H9 (cell line): ENCODE data around the gene S100A16. TPM values are rescaled to one million over a fixed set of nuclear protein-coding genes. Genes with fewer than 3 reads are reported as not detected.

ENCODE experiments used
- DNase-seq: peaks from one replicate; pipeline ENCODE4 v3.0.0-alpha.2; 2017
- H2AFZ ChIP-seq: one replicate; pipeline ENCODE4 v1.6.1; 2013; ENCODE audit warnings: mild to moderate bottlenecking, low read length, control low read depth, moderate library complexity
- H2AK5ac ChIP-seq: 2 replicates; pipeline ENCODE4 v1.6.1; 2013; ENCODE audit warnings: low read length, control low read depth, mixed read lengths; ENCODE audit not compliant: insufficient read length
- H2BK120ac ChIP-seq: one replicate; pipeline ENCODE4 v1.6.1; 2013; ENCODE audit warnings: low read depth, mild to moderate bottlenecking, low read length, control low read depth, inconsistent platforms; ENCODE audit not compliant: poor library complexity, severe bottlenecking
- H2BK12ac ChIP-seq: 2 replicates; pipeline ENCODE4 v1.6.1; 2013; ENCODE audit warnings: low read length, control low read depth, mixed read lengths, low read depth; ENCODE audit not compliant: insufficient read length
- H2BK15ac ChIP-seq: 2 replicates; pipeline ENCODE4 v1.6.1; 2013; ENCODE audit warnings: low read depth, low read length, control low read depth
- H2BK20ac ChIP-seq: one replicate; pipeline ENCODE4 v1.6.1; 2013; ENCODE audit warnings: low read depth, mild to moderate bottlenecking, low read length, control low read depth, inconsistent platforms; ENCODE audit not compliant: poor library complexity, severe bottlenecking
- H2BK5ac ChIP-seq: 2 replicates; pipeline ENCODE4 v1.6.1; 2013; ENCODE audit warnings: low read length, control low read depth, mixed read lengths; ENCODE audit not compliant: insufficient read length
- H3K14ac ChIP-seq: 2 replicates; pipeline ENCODE4 v1.6.1; 2013; ENCODE audit warnings: low read length, control low read depth; ENCODE audit not compliant: insufficient read depth
- H3K18ac ChIP-seq: 2 replicates; pipeline ENCODE4 v1.6.1; 2013; ENCODE audit warnings: low read depth, mild to moderate bottlenecking, mixed read lengths, low read length, control low read depth; ENCODE audit not compliant: insufficient read length
- H3K23ac ChIP-seq: 2 replicates; pipeline ENCODE4 v1.6.1; 2013; ENCODE audit warnings: low read length, control low read depth, mixed read lengths, low read depth; ENCODE audit not compliant: insufficient read length
- H3K23me2 ChIP-seq: 2 replicates; pipeline ENCODE4 v1.6.1; 2013; ENCODE audit warnings: low read depth, mild to moderate bottlenecking, mixed read lengths, low read length, control low read depth; ENCODE audit not compliant: insufficient read length, poor library complexity, severe bottlenecking
- H3K27ac ChIP-seq: 2 replicates; pipeline ENCODE4 v1.5.1; 2013; ENCODE audit warnings: low read length, control low read depth, mixed read lengths, low read depth; ENCODE audit not compliant: insufficient read length
- H3K27me3 ChIP-seq: 2 replicates; pipeline ENCODE4 v1.6.1; 2013; ENCODE audit warnings: low read length, control low read depth, inconsistent platforms; ENCODE audit not compliant: insufficient read depth
- H3K4ac ChIP-seq: 2 replicates; pipeline ENCODE4 v1.6.1; 2013; ENCODE audit warnings: low read depth, mild to moderate bottlenecking, control low read depth, inconsistent platforms, low read length, moderate library complexity
- H3K4me1 ChIP-seq: 2 replicates; pipeline ENCODE4 v1.6.1; 2013; ENCODE audit warnings: low read length, control low read depth, inconsistent platforms; ENCODE audit not compliant: insufficient read depth
- H3K4me2 ChIP-seq: 2 replicates; pipeline ENCODE4 v1.6.1; 2013; ENCODE audit warnings: low read length, control low read depth, mixed read lengths; ENCODE audit not compliant: insufficient read length, insufficient read depth
- H3K56ac ChIP-seq: 2 replicates; pipeline ENCODE4 v1.6.1; 2013; ENCODE audit warnings: low read depth, mild to moderate bottlenecking, mixed read lengths, low read length, control low read depth; ENCODE audit not compliant: insufficient read length
- H3K79me1 ChIP-seq: 2 replicates; pipeline ENCODE4 v1.6.1; 2013; ENCODE audit warnings: low read depth, mild to moderate bottlenecking, moderate library complexity, low read length, control low read depth, inconsistent platforms; ENCODE audit not compliant: insufficient read depth, poor library complexity, severe bottlenecking
- H3K79me2 ChIP-seq: 2 replicates; pipeline ENCODE4 v1.6.1; 2013; ENCODE audit warnings: low read length, control low read depth, inconsistent platforms; ENCODE audit not compliant: insufficient read depth
- H3K9ac ChIP-seq: 2 replicates; pipeline ENCODE4 v1.6.1; 2013; ENCODE audit warnings: low read length, control low read depth, mixed read lengths; ENCODE audit not compliant: insufficient read length; ENCODE audit errors: extremely low read depth
- H3K9me3 ChIP-seq: one replicate; pipeline ENCODE4 v1.6.1; 2013; ENCODE audit warnings: low read depth, low read length, inconsistent platforms; ENCODE audit not compliant: control insufficient read depth
- H3T11ph ChIP-seq: one replicate; pipeline ENCODE4 v1.6.1; 2013; ENCODE audit warnings: mild to moderate bottlenecking, low read length, control low read depth, inconsistent platforms
- H4K20me1 ChIP-seq: one replicate; pipeline ENCODE4 v1.6.1; 2013; ENCODE audit not compliant: control insufficient read depth, insufficient read length, insufficient read depth
- H4K5ac ChIP-seq: 2 replicates; pipeline ENCODE4 v1.6.1; 2013; ENCODE audit warnings: low read depth, mild to moderate bottlenecking, mixed read lengths, low read length, control low read depth; ENCODE audit not compliant: insufficient read length
- H4K8ac ChIP-seq: replicated peaks from 2 replicates; pipeline ENCODE4 v1.6.1; 2013; ENCODE audit warnings: low read length, control low read depth, mixed read lengths, low read depth; ENCODE audit not compliant: insufficient read length
- H4K91ac ChIP-seq: 2 replicates; pipeline ENCODE4 v1.6.1; 2013; ENCODE audit warnings: low read depth, mild to moderate bottlenecking, moderate library complexity, mixed read lengths, low read length, control low read depth; ENCODE audit not compliant: insufficient read length
- H3K27ac Mint-ChIP-seq, 3 experiments: 2 replicates in 2 of 3; 3 replicates in 1 of 3; pipeline ENCODE4 v1.8.0; 2020 to 2021; ENCODE audit warnings: mixed read lengths in 3 of 3, mild to moderate bottlenecking in 1 of 3, moderate library complexity in 1 of 3
- H3K27me3 Mint-ChIP-seq: 2 replicates; pipeline ENCODE4 v1.8.0; 2021; ENCODE audit warnings: low read depth, mild to moderate bottlenecking, moderate library complexity, mixed read lengths
- H3K36me3 Mint-ChIP-seq, 3 experiments: 2 replicates in 2 of 3; 3 replicates in 1 of 3; pipeline ENCODE4 v1.8.0; 2020 to 2021; ENCODE audit warnings: low read depth in 3 of 3, mixed read lengths in 3 of 3; ENCODE audit not compliant: insufficient read depth in 1 of 3
- H3K4me1 Mint-ChIP-seq, 2 experiments: 2 replicates each; pipeline ENCODE4 v1.8.0; 2020; ENCODE audit warnings: mixed read lengths in 2 of 2
- H3K4me3 Mint-ChIP-seq, 2 experiments: 2 replicates in 1 of 2; 3 replicates in 1 of 2; pipeline ENCODE4 v1.8.0; 2020 to 2021; ENCODE audit warnings: mild to moderate bottlenecking in 2 of 2, mixed read lengths in 2 of 2, moderate library complexity in 1 of 2
- H3K9me3 Mint-ChIP-seq, 2 experiments: 2 replicates in 1 of 2; 3 replicates in 1 of 2; pipeline ENCODE4 v1.8.0; 2020; ENCODE audit warnings: mild to moderate bottlenecking in 2 of 2, mixed read lengths in 2 of 2, moderate library complexity in 1 of 2
- CTCF ChIP-seq: fragments of 200-600 bp; sonication (generic); conservative IDR thresholded peaks from 3 replicates; pipeline ENCODE4 v1.8.0; 2021; ENCODE audit warnings: antibody characterized with exemption, mild to moderate bottlenecking
- WGBS: extraction: QIAGEN DNeasy Blood & Tissue Kit; methylation state at CpG from one replicate; pipeline ENCODE4 v1.1.7; 2013; ENCODE audit warnings: missing lambda C conversion rate, low lambda C conversion rate, mixed read lengths; ENCODE audit not compliant: insufficient read length; ENCODE audit errors: extremely low coverage; 5-methylcytosine and 5-hydroxymethylcytosine counted together
- total RNA-seq: library from RNA; stranded (reverse); gene quantifications from 2 replicates; pipeline ENCODE4 v1.2.1, GENCODE V29; 2021

The S100A16 gene
- total RNA-seq, 1 experiment from 2014 or later, result 8.0 TPM

- Histone ChIP-seq H3K79me1 (peaks cover 4% of the 10 kb centered on the region), H2AFZ (no peak overlapping the region), H2BK5ac (no peak overlapping the region), H2BK120ac (no peak overlapping the region), H3K4me1 (no peaks in the 10 kb centered on the region), H4K91ac (no peak overlapping the region), H2BK12ac (no peak overlapping the region), H3K4ac (no peak overlapping the region), H2BK20ac (no peak overlapping the region), H2BK15ac (no peak overlapping the region), H2AK5ac (no peak overlapping the region), H4K20me1 (no peaks in the 10 kb centered on the region), H3T11ph (no peak overlapping the region), H3K4me2 (no peak overlapping the region), H4K5ac (no peak overlapping the region), H3K27ac (no peak overlapping the region), H4K8ac (no peak overlapping the region), H3K23me2 (peaks cover 3% of the 10 kb centered on the region), H3K9ac (no peak overlapping the region), H3K79me2 (peaks cover 4% of the 10 kb centered on the region; the same call in 1 of the 2 replicates), H3K56ac (no peak overlapping the region), H3K9me3 (no peaks in the 10 kb centered on the region), H3K18ac (no peak overlapping the region), H3K14ac (no peak overlapping the region), H3K23ac (no peak overlapping the region), H3K27me3 (no peaks in the 10 kb centered on the region)
- H3K36me3 Mint-ChIP-seq, result peaks cover 59 to 91% (median 87%) of the 10 kb centered on the region in 3 experiments
- peaks cover 0 to 3% of the 10 kb centered on the region in 2 experiments; a peak in 1 of 5 replicates for H3K9me3 Mint-ChIP-seq
- WGBS, result no CpG with 5 or more reads among the region's 3 CpGs
- no peak overlapping the region for H3K4me3 Mint-ChIP-seq
- peaks cover 5 to 9% of the 10 kb centered on the region in 2 experiments for H3K4me1 Mint-ChIP-seq
- H3K27me3 Mint-ChIP-seq, result no peaks in the 10 kb centered on the region
- no peak for DNase-seq
- H3K27ac Mint-ChIP-seq, result no peak overlapping the region
- no peak for TF ChIP-seq CTCF
Observed at GRCh38 chr1:153639280-153639679, 26.3 kb upstream of the S100A16 start.
